Gastrocnemius medialis (tissue), 4 donors: Measurements from ENCODE around the gene MEGF11. TPM values are rescaled to one million over a fixed set of nuclear protein-coding genes. Genes with fewer than 3 reads are reported as not detected.

Experiments
- ATAC-seq, 2 donors: fragments of 150-250 bp; one replicate each; pipeline ENCODE4 v1.9.1; 2016
- DNase-seq, 2 donors: peaks; one replicate each; pipeline ENCODE4 v3.0.0-alpha.2; 2019
- H3K27ac ChIP-seq, 4 donors: fragments of 200-600 bp; sonication (generic); 1 replicate in 1 of 4; 2 replicates in 3 of 4; pipeline ENCODE4 v1.5.1; 2016 to 2018; ENCODE audit warnings: mild to moderate bottlenecking in 2 of 4, moderate library complexity in 1 of 4
- H3K27me3 ChIP-seq, 3 donors: fragments of 200-600 bp; sonication (generic) in 2 of 3; 1 replicate in 1 of 3; 2 replicates in 2 of 3; pipeline versions ENCODE4 v1.5.1 to v1.6.0; 2016 to 2019; ENCODE audit warnings: mild to moderate bottlenecking in 1 of 3, moderate library complexity in 1 of 3
- H3K36me3 ChIP-seq, 2 donors: fragments of 200-600 bp; sonication (generic) in 1 of 2; one replicate each; pipeline ENCODE4 v1.5.1; 2017 to 2018
- H3K4me1 ChIP-seq, 2 donors: fragments of 200-600 bp; sonication (generic) in 1 of 2; one replicate each; pipeline ENCODE4 v1.5.1; 2016 to 2017; ENCODE audit warnings: mild to moderate bottlenecking in 2 of 2
- H3K4me3 ChIP-seq, 4 donors: fragments of 200-600 bp; sonication (generic) in 3 of 4; 1 replicate in 1 of 4; 2 replicates in 3 of 4; pipeline ENCODE4 v1.5.1; 2016 to 2019; ENCODE audit warnings: mild to moderate bottlenecking in 2 of 4
- H3K9me3 ChIP-seq, 3 donors: fragments of 200-600 bp; sonication (generic) in 2 of 3; 1 replicate in 1 of 3; 2 replicates in 2 of 3; pipeline ENCODE4 v1.5.1; 2016 to 2019
- CTCF ChIP-seq, 5 experiments: fragments of 450-650 bp in 3 of 5; fragments of 200-600 bp in 2 of 5; sonication (generic) in 2 of 5; IDR thresholded peaks in 4 of 5; conservative IDR thresholded peaks in 1 of 5; 1 replicate in 4 of 5; 2 replicates in 1 of 5; pipeline ENCODE4 v1.5.1; 2016 to 2019; ENCODE audit warnings: antibody characterized with exemption in 5 of 5, mild to moderate bottlenecking in 3 of 5, moderate library complexity in 3 of 5
- POLR2A ChIP-seq, 2 donors: fragments of 450-650 bp; IDR thresholded peaks; one replicate each; pipeline ENCODE4 v1.6.1; 2017; ENCODE audit warnings: antibody characterized with exemption in 2 of 2, mild to moderate bottlenecking in 2 of 2, moderate library complexity in 2 of 2
- in situ Hi-C, 4 donors: fragments of 200-750 bp; cut with MboI; loops; one replicate each; pipeline versions ENCODE4 v1.15.0 to v1.8.0; 2017; ENCODE audit warnings: low sequenced_read_pairs in 4 of 4
- intact Hi-C: fragments of 100-400 bp; cut with DNase I; formaldehyde crosslinking; loops from one replicate; pipeline ENCODE4 v1.15.1; 2023; ENCODE audit warnings: low total_unique reads
- total RNA-seq, 4 donors: library from RNA; depleted of rRNA; stranded (reverse); fragments of >200 nt; gene quantifications; one replicate each; pipeline versions ENCODE4 v1.1.0 to v1.2.3, GENCODE V29; 2016

Gene MEGF11
- total RNA-seq, 4 donors from 2014 or later = not detected

- TF ChIP-seq POLR2A (IDR thresholded peaks at IDR 0.05) = no peak
- TF ChIP-seq CTCF (IDR thresholded peaks at IDR 0.05 in 4 of 5, conservative IDR thresholded peaks at IDR 0.05 in 1 of 5) = no peak
- in situ Hi-C loops = no loop called here
- Histone ChIP-seq H3K4me3 (no peak overlapping the region), H3K36me3 (no peaks in the 10 kb centered on the region), H3K4me1 (peaks cover 0 to 7% of the 10 kb centered on the region in 2 donors), H3K27ac (no peak overlapping the region), H3K27me3 (peaks cover 0 to 5% (median 0%) of the 10 kb centered on the region in 3 donors), H3K9me3 (no peaks in the 10 kb centered on the region)
- intact Hi-C loops = no loop called here
- ATAC-seq = no peak
- no peak for DNase-seq
Observed at GRCh38 chr15:66045542-66045941, 208.0 kb downstream of the MEGF11 start.

DNA sequence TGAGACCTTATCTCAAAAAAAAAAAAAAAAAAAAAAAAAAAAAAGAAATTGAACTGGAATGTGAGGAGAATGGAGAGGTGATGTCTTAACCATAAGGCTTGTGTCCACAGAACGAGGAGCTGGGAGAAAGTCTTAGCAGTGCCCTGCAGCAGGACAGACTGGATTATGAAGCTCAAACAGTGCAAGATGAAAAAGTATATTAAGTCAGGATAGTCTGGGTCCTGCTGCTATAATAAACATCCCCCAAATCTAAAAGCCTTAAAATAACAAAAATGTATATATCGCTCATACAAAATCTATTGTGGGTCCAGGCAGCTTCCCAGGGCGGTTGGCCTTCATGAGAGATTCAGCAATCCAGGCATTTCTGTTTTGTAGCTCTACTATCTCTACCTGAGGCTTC is 208.7 kb downstream of the MEGF11 start:
- Histone ChIP-seq H3K27ac (no peak overlapping the region), H3K4me1 (peaks cover 0 to 7% of the 10 kb centered on the region in 2 donors), H3K36me3 (no peaks in the 10 kb centered on the region), H3K4me3 (no peak overlapping the region), H3K9me3 (no peaks in the 10 kb centered on the region), H3K27me3 (peaks cover 0 to 8% (median 0%) of the 10 kb centered on the region in 3 donors)
- in situ Hi-C loops = no loop called here
- TF ChIP-seq POLR2A (IDR thresholded peaks at IDR 0.05) (no peak), CTCF (IDR thresholded peaks at IDR 0.05 in 4 of 5, conservative IDR thresholded peaks at IDR 0.05 in 1 of 5) (no peak)
- no peak for DNase-seq
- intact Hi-C loops = no loop called here
- no peak for ATAC-seq

- H3K27me3 ChIP-seq = peaks cover 0 to 8% (median 0%) of the 10 kb centered on the region in 3 donors
Observed at GRCh38 chr15:66043264-66043663, 210.3 kb downstream of the MEGF11 start.

GRCh38 chr15:66042624-66043023 is 210.9 kb downstream of the MEGF11 start:
- ATAC-seq = no peak

More at GRCh38 chr15:66043264-66043663, 210.3 kb downstream of the MEGF11 start:
- intact Hi-C loops (no loop called here), in situ Hi-C loops (no loop called here)
- no peak for ATAC-seq
- Histone ChIP-seq H3K4me3 (no peak overlapping the region), H3K36me3 (no peaks in the 10 kb centered on the region), H3K9me3 (no peaks in the 10 kb centered on the region), H3K27ac (no peak overlapping the region), H3K4me1 (peaks cover 0 to 3% of the 10 kb centered on the region in 2 donors)
- no peak for DNase-seq
- no peak for TF ChIP-seq POLR2A (IDR thresholded peaks at IDR 0.05)
- no peak for TF ChIP-seq CTCF (IDR thresholded peaks at IDR 0.05 in 4 of 5, conservative IDR thresholded peaks at IDR 0.05 in 1 of 5)

More at GRCh38 chr15:66042624-66043023, 210.9 kb downstream of the MEGF11 start:
- no peak for DNase-seq
- Histone ChIP-seq H3K27me3 (peaks cover 0 to 8% (median 0%) of the 10 kb centered on the region in 3 donors), H3K4me3 (no peak overlapping the region), H3K27ac (no peak overlapping the region), H3K9me3 (no peaks in the 10 kb centered on the region), H3K36me3 (no peaks in the 10 kb centered on the region), H3K4me1 (no peaks in the 10 kb centered on the region)
- in situ Hi-C loops = no loop called here
- intact Hi-C loops = no loop called here
- TF ChIP-seq POLR2A (IDR thresholded peaks at IDR 0.05) (no peak), CTCF (IDR thresholded peaks at IDR 0.05 in 4 of 5, conservative IDR thresholded peaks at IDR 0.05 in 1 of 5) (no peak)
